GM21825 (cell line): ENCODE data around the gene BCL2L13.
"Not testable (repeated sequence)": the region's sequence is repeated elsewhere in the genome, so short reads cannot be mapped to it uniquely, and the experiment has no call there.

ENCODE experiments used
- ATAC-seq: cut with Tn5 transposase; IDR thresholded peaks from one replicate; pipeline ENCODE4 v1.9.1; 2021; ENCODE audit warnings: mild to moderate bottlenecking, moderate library complexity; ENCODE audit not compliant: unreplicated experiment

The BCL2L13 gene

DNA sequence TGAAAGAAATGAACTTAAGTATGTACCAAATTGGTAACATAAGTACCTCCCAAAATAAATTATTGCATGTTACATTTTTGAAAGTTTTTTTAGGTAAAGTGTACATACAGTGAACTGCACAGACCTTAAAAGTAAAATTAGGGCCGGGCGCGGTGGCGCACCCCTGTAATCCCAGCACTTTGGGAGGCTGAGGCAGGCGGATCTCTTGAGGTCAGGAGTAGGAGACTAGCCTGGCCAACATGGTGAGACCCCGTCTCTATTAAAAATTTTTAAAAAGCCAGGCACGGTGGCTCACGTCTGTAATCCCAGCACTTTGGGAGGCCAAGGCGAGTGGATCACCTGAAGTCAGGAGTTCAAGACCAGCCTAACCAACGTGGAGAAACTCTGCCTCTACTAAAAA lies 1.7 kb upstream of the BCL2L13 start:
- ATAC-seq: not testable (repeated sequence)

DNA sequence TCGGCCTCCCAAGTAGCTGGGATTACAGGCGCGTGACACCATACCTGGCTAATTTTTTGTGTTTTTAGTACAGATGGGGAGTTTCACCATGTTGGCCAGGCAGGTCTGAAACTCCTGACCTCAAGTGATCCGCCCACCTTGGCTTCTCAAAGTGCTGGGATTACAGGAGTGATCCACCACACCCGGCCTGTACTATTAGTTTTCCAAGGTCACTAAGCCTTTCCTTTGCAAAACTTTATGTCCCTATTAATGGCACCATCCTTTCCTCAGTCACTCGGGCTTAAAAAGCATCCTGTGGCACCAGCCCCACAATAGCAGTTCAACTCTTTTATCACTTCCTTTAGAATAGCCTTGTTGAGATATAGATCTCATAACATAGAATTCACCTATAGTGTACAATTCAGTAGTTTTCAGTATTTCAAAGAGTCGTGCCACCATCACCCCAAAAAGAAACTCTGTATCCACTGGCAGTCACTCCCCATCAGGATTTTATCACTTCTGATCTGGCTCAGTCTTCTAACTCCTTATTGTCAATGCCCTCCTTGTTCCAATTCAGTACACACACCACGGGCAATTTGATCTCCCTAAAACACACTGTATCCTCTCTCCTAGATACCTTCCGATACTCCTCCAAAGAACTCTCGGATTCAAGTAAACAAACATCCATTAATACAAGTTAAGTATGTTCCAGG lies 921 bp upstream of the BCL2L13 start:
- ATAC-seq: no peak

- peak; percentile 24 for ATAC-seq
These were observed 450 bp upstream of the BCL2L13 start for GRCh38 chr22:17638182-17638431.

DNA sequence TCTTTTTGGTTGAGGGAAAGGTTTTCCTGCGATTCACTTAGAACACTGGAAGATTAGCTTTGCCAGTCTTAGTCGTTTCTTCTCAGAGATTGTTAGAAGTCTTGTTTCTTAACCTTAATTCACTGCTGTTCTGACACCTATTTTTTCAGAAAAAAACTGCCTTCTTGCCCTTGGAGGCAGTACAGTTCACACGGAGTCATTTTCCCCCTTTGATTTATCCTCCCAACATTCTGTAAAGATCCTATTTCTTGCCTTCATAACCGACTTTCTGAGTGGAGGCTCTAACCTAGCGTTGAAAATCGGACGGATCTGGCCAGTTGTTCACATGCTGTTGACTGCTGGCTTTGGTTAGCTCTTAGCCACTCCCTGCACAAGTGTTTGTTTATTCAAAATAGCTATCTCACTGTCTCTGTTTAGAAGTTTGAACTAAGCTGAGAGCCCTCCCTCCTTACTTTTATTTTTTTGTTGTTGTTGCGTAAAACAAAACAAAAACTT lies 737 bp downstream of the BCL2L13 start:
- ATAC-seq: peak; percentile 36

- no peak for ATAC-seq
These were observed 2.7 kb downstream of the BCL2L13 start for GRCh38 chr22:17641269-17641668.

DNA sequence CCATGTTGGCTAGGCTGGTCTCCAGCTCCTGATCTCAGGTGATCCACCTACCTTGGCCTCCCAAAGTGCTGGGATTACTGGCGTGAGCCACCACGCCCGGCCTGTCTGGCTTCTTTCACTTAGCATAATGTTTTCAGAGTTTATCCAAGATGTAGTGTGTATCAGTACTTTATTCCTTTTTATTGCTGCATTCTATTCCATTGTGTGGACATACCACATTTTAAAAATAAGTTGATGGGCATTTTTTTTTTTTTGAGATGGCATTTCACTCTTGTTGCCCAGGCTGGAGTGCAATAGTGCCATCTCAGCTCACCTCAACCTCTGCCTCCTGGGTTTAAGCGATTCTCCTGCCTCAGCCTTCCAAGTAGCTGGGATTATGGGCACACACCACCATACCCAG lies 3.8 kb downstream of the BCL2L13 start:
- ATAC-seq: not testable (repeated sequence)

DNA sequence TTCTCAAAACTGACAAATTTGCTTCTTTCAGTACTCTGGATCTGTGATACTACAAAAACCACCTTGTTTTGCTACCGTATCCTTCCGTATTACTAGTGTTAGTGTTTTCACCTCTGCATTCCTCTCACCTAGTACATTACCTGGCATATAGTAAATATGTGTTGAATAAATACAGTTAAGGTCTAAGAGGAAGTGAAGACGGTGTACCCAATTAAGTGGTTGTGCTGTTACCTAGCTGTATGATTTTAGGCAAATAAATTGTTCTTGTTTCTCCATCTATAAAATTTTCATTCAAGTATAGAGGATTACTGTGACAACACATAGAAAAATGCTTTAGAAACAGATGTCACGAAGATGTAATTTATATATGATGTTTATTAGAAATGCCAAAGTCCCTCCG lies 8.9 kb downstream of the BCL2L13 start:
- no peak for ATAC-seq

DNA sequence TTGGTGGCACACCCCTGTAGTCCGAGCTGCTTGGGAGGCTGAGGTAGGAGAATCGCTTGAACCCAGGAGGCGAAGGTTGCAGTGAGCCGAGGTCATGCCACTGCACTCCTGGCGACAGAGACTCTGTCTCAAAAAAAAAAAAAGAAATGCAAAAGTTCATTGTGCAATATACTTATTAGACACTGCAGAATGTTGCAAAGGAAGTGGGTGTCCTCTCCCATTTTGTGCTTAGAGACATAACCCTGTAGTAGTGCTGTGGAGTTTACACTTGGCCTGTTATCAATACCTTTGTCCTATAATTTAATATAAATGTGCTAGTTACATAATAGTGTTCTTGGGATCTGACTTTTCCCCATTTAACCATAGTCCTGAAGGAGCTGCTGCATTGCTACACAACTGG lies 9.4 kb downstream of the BCL2L13 start:
- ATAC-seq: no peak

DNA sequence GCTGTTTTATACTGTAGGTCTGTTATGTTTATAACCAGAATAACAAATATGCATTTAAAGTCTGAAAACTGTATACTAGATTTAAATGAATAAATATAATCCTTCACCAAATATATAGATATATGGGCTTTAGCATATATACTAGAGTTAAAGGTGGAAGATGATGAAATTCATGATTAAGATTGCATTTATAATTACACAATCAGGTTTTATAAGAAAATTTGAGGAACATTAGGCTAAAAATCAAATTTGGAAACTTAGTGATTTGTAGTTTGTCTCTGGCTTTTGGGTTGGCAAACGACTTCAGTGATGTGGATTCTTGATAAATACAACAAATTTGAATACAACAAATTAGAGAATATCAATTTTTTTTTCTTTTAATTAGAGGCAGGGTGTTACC lies 10.0 kb downstream of the BCL2L13 start:
- ATAC-seq: no peak

GRCh38 chr22:17655289-17655688 lies 16.7 kb downstream of the BCL2L13 start:
- ATAC-seq: no peak

GRCh38 chr22:17656870-17657395 lies 18.4 kb downstream of the BCL2L13 start:
- no peak for ATAC-seq

DNA sequence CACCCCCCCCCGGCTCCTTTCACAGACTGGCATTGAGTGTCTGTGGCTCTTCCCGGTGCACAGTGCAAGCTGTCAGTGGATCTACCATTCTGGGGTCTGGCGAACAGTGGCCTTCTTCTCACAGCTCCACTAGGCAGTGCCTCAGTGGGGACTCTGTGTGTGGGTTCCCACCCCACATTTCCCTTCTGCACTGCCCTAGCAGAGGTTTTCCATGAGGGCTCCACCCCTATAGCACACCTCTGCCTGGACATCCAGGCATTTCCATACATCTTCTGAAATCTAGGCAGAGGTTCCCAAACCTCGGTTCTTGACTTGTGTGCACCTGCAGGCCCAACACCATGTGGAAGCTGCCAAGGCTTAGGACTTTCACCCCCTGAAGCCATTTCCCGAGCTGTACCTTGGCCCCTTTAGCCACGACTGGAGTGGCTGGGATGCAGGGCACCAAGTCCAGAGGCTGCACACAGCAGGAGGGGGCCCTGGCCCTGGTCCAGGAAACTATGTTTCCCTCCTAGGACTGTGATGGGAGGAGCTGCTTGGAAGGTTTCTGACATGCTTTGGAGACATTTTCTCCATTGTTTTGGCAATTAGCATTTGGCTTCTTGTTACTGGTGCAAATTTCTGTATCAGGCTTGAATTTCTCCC lies 26.0 kb downstream of the BCL2L13 start:
- no peak for ATAC-seq

DNA sequence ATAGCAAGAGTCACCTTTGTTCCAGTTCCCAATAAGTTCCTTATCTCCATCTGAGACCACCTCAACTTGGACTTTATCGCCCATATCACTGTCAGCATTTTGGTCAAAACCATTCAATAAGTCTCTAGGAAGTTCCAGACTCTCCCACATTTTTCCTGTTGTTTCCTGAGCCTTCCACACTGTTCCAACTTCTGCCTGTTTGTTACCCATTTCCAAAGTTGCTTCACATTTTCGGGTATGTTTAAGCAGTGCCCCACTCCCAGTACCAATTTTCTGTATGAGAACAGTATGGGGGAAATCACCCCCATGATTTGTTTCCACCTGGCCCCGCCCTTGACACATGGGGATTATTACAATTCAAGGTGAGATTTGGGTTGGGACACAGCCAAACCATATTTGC lies 26.7 kb downstream of the BCL2L13 start:
- no peak for ATAC-seq

DNA sequence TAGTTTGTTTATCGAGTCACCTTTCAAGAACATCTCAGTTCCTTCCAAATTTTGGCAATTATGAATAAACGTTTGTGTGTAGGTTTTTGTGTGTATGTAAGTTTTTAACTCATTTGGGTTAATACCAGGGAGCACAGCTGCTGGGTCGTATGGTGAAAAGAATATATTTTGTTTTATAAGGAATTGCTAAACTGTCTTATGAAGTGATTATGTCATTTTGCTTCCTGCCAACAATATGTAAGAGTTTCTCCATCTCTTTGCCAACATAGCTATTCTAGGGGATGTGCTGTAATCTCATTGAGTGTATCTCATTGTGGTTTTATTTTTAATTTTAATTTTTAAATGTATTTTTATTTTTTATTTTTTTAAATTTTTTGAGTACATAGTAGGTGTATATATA lies 27.3 kb downstream of the BCL2L13 start:
- no peak for ATAC-seq

DNA sequence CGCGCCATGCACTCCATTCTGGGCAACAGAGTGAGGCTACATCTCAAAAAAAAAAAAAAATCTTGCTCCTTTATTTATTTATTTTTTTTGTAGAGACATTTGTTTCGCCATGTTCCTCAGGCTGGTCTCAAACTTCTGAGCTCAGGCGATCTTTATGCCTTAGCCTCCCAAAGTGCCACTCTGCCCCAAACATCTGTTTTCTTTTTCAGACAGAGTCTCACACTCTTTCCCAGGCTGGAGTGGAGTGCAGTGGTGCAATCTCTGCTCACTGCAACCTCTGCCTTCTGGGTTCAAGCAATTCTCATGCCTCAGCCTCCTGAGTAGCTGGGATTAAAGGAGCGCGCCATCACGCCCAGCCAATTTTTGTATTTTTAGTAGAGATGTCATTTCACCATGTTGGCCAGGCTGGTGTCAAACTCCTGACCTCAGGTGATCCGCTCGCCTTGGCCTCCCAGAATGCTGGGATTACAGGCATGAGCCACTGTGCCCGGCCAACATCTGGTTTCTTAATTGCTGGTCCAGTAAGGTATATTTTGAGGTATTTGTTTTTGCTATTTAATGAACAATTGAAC lies 33.0 kb downstream of the BCL2L13 start:
- not testable (repeated sequence) for ATAC-seq

- no peak for ATAC-seq
These were observed 33.9 kb downstream of the BCL2L13 start for GRCh38 chr22:17672417-17672991.

GRCh38 chr22:17674152-17674551 lies 35.6 kb downstream of the BCL2L13 start:
- ATAC-seq: no peak

DNA sequence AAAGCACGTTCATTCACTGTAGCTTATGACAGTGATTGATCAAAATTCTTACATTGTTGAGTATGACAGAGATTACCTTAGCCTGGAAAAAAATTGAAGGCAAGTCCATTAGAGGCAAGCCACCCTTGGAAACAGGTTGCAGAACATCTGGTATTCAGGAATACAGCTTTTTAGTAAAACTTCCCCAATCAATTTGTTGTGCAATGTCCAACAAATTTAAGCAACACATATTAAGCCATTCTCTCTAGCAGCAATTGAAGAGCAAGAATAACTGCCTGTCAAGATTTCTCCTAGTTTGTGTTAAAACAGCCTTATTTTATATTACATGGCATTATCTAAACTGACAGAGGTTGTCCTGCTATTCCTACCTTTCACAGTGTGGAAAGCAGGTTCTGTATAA lies 37.0 kb downstream of the BCL2L13 start:
- no peak for ATAC-seq

DNA sequence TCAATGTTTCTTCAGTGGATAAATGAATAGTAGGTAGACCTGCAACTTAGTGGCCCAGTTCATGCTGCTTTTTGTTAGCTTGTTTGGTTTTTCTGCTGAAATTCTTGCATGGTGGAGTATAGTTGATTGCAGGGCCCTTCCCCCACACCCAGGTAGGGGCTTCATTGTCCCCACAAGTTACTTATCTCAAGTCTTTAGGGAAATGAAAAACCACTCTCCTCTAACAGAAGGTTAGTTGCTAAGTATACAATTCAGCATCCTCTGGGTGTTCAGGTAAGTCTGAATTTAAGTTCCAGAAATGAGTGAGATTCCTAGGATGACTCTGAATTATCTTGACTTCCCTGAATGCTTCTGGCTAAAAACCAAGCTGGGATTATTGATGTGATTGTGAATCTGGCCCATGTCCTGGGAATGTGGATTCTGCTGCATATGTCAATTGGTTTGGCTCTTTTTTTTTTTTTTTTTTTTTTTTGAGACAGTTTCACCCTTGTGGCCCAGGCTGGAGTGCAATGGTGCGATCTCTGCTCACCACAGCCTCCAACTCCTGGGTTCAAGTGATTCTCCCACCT lies 40.3 kb downstream of the BCL2L13 start:
- no peak for ATAC-seq

DNA sequence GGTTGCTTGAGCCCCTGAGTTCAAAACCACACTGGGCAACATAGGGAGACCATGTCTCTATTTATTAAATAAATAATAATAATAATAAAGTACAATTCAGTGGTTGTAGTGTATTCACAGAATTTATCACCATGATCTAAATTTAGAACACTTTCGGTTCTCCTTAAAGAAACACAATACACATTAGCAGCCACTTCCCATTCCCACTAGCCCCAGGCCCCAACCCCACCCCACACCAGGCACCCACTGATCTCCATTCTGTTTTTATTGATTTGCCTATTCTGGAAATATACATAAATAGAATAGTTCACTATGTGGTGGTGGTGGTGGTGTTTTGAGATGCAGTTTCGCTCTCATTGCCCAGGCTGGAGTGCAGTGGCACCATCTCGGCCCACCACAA lies 45.7 kb downstream of the BCL2L13 start:
- no peak for ATAC-seq

- no peak for ATAC-seq
These were observed 54.3 kb downstream of the BCL2L13 start for GRCh38 chr22:17692841-17693240.

- ATAC-seq: no peak
These were observed 55.6 kb downstream of the BCL2L13 start for GRCh38 chr22:17694193-17694592.
